GM12878 (cell line): ENCODE measurements around the gene CEP19.

ENCODE experiments used
- EZH2 ChIP-seq: IDR thresholded peaks from 2 replicates; pipeline ENCODE4 v1.6.1; 2012; ENCODE audit warnings: low read depth, mild to moderate bottlenecking, control low read depth, inconsistent platforms, low read length, borderline replicate concordance; ENCODE audit not compliant: control insufficient read depth
- HDAC2 ChIP-seq: fragments of 200-600 bp; sonication (generic); IDR thresholded peaks from 2 replicates; pipeline ENCODE4 v1.6.1; 2017
- POLR2A ChIP-seq: IDR thresholded peaks from 2 replicates; pipeline ENCODE4 v1.6.1; 2011; ENCODE audit warnings: low read depth, mild to moderate bottlenecking, low read length
- RCOR1 ChIP-seq: conservative IDR thresholded peaks from 2 replicates; pipeline ENCODE4 v1.6.1; 2012; ENCODE audit warnings: low read depth, low read length, improper control_type of control experiment
- ZNF274 ChIP-seq: IDR thresholded peaks from one replicate; pipeline ENCODE4 v1.8.0; 2011; ENCODE audit not compliant: insufficient read length, insufficient read depth
- TF ChIP-seq, protein P1 (sequence below), 3 experiments: IDR thresholded peaks in 2 of 3; conservative IDR thresholded peaks in 1 of 3; 2 replicates each; pipeline ENCODE4 v1.5.1; 2011; ENCODE audit warnings: low read depth in 3 of 3, low read length in 3 of 3, mild to moderate bottlenecking in 3 of 3, control low read depth in 2 of 3, moderate library complexity in 2 of 3, inconsistent platforms in 1 of 3, mixed read lengths in 1 of 3; ENCODE audit not compliant: control insufficient read depth in 2 of 3, insufficient read depth in 1 of 3; ENCODE audit errors: extremely low read depth in 1 of 3

DNA sequence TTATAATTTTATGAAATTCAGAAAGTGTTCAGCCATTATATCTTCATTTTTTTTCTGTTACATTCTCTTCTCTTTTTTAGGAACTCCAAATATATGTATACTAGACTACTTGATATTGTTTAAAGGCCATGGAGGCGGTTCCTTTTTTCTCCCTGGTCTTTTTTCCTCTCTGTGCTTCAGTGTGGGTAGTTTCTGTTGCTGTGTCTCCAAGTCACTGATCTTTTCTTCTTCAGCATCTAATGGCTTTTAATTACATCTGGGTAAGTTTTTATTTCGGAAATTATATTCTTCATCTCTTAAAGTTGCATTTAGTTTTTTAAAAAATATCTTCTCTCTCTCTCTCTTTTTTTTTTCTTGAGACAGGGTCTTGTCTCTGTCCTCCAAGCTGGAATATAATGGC is 9.0 kb upstream of the CEP19 start:
- TF ChIP-seq, protein P1, sequence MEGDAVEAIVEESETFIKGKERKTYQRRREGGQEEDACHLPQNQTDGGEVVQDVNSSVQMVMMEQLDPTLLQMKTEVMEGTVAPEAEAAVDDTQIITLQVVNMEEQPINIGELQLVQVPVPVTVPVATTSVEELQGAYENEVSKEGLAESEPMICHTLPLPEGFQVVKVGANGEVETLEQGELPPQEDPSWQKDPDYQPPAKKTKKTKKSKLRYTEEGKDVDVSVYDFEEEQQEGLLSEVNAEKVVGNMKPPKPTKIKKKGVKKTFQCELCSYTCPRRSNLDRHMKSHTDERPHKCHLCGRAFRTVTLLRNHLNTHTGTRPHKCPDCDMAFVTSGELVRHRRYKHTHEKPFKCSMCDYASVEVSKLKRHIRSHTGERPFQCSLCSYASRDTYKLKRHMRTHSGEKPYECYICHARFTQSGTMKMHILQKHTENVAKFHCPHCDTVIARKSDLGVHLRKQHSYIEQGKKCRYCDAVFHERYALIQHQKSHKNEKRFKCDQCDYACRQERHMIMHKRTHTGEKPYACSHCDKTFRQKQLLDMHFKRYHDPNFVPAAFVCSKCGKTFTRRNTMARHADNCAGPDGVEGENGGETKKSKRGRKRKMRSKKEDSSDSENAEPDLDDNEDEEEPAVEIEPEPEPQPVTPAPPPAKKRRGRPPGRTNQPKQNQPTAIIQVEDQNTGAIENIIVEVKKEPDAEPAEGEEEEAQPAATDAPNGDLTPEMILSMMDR (IDR thresholded peaks at IDR 0.05 in 2 of 3, conservative IDR thresholded peaks at IDR 0.05 in 1 of 3; ENCODE audit: control insufficient read depth in 2 of 3, extremely low read depth in 1 of 3, insufficient read depth in 1 of 3, low read depth in 3 of 3, low read length in 3 of 3), result no peak
- no peak for TF ChIP-seq HDAC2
- TF ChIP-seq RCOR1, result no peak
- no peak for TF ChIP-seq POLR2A
- no peak for TF ChIP-seq ZNF274
- TF ChIP-seq EZH2, result no peak
